Measurements from ENCODE around the gene ABCB1.

ABCB1 gene

DNA sequence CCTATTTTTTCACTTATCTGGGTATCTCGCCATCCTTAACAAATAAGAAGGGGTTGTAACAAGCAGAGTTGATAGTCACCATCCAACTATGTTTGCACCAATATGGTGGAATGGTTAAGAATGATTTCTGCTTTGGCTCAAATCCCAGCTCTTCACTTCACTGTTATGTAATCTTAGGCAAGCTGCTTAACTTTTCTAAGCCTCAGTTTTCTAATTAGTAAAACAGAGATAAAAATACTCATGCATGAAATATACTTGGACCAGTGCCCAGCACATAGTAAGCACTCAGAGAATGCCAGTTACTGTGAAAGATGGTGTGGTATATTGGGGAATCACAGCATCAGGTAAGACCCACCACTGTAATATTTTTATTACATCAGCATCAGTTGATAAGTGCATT is 33.6 kb downstream of the ABCB1 start:
- in situ Hi-C loops (cut with HindIII; ENCODE audit: low sequenced_read_pairs): no loop called here
- TF ChIP-seq, protein P1, sequence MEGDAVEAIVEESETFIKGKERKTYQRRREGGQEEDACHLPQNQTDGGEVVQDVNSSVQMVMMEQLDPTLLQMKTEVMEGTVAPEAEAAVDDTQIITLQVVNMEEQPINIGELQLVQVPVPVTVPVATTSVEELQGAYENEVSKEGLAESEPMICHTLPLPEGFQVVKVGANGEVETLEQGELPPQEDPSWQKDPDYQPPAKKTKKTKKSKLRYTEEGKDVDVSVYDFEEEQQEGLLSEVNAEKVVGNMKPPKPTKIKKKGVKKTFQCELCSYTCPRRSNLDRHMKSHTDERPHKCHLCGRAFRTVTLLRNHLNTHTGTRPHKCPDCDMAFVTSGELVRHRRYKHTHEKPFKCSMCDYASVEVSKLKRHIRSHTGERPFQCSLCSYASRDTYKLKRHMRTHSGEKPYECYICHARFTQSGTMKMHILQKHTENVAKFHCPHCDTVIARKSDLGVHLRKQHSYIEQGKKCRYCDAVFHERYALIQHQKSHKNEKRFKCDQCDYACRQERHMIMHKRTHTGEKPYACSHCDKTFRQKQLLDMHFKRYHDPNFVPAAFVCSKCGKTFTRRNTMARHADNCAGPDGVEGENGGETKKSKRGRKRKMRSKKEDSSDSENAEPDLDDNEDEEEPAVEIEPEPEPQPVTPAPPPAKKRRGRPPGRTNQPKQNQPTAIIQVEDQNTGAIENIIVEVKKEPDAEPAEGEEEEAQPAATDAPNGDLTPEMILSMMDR (IDR thresholded peaks at IDR 0.05; ENCODE audit: low read depth, low read length): no peak

DNA sequence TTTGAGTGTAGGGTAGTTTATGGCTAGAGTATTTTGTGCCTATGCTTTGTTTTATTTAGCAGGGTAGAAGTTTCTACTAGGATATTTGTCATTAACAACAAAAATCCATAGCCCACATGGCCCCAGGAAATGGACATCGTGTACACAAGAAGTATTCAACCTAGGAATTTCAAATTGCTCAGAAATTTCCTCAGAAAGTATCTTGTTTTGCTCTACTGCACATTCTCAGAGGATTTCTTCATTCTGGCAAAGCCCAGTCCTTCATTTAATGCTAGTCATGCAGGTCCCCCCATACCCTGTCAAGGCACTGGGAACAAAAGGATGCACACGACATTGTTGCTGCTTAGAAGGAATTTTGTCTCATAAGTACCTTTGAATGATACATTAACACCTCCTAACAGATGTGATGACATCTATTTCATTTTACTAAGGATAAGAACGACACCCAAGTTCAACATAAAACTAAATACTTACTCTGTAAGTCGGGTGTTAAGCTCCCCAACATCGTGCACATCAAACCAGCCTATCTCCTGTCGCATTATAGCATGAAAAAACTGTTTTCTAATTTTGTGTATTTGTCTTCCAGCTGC is 34.3 kb downstream of the ABCB1 start:
- TF ChIP-seq, protein P1 (IDR thresholded peaks at IDR 0.05; ENCODE audit: low read depth, low read length): no peak
- H3K4me3 ChIP-seq (ENCODE audit: low read depth, low read length): no peak overlapping the region
- no peak for DNase-seq (ENCODE audit: low read depth, low spot score)
- in situ Hi-C loops (cut with HindIII; ENCODE audit: low sequenced_read_pairs): no loop called here

More for the DNA sequence above, 33.6 kb downstream of the ABCB1 start:
- no peak overlapping the region for H3K4me3 ChIP-seq (ENCODE audit: low read depth, low read length)
- no peak for DNase-seq (ENCODE audit: low read depth, low spot score)

DNA sequence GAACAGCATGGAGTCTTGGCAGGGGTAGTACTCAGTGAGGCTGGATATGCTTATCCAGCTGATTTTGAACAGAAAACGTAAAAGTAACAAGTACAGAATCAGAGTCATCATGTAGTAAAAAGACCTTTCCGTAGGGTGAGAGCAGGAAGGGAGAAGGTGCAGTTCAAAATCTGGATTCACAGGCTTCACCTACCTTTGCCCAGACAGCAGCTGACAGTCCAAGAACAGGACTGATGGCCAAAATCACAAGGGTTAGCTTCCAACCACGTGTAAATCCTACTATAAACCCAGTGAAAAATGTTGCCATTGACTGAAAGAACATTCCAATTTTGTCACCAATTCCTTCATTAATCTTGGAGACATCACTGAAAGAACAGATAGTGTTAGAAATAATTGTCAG is 34.8 kb downstream of the ABCB1 start:
- no peak for DNase-seq (ENCODE audit: low read depth, low spot score)
- in situ Hi-C loops (cut with HindIII; ENCODE audit: low sequenced_read_pairs): no loop called here
- H3K4me3 ChIP-seq (ENCODE audit: low read depth, low read length): no peak overlapping the region
- TF ChIP-seq, protein P1 (IDR thresholded peaks at IDR 0.05; ENCODE audit: low read depth, low read length): no peak

DNA sequence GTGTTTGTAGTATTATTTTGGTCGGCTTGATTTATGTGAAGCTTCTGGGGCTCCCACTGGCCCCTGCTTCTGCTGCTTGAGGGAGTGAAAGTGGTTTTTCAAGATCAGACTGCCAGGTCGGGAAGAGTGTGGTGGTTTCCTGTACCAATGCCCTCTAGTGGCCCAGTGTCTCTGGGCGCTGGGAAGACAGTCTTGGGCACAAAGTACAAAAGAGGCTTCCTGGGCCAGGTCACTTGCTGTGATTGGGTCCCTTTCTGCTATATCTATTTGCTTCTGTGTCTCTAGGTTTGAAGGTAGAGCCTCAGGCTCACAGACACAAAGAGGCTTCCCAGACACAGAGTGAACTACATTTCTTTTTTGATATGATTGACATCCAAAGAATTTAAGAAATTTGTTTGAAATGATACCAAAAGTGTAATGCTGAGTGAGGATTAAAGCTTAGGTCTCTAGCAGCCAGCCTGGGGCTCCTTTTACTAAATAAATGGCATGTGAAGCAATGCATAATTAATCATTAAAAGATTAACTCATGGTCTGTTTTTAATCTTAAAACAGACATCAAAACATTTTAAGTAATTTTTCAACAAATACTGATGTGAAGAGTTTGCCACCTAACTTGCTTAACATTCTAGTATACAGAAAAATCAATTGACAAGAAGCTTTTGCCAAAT is 36.3 kb downstream of the ABCB1 start:
- no peak overlapping the region for H3K4me3 ChIP-seq (ENCODE audit: low read depth, low read length)
- no peak for DNase-seq (ENCODE audit: low read depth, low spot score)
- TF ChIP-seq, protein P1 (IDR thresholded peaks at IDR 0.05; ENCODE audit: low read depth, low read length): peak; percentile 57
- in situ Hi-C loops (cut with HindIII; ENCODE audit: low sequenced_read_pairs): no loop called here

DNA sequence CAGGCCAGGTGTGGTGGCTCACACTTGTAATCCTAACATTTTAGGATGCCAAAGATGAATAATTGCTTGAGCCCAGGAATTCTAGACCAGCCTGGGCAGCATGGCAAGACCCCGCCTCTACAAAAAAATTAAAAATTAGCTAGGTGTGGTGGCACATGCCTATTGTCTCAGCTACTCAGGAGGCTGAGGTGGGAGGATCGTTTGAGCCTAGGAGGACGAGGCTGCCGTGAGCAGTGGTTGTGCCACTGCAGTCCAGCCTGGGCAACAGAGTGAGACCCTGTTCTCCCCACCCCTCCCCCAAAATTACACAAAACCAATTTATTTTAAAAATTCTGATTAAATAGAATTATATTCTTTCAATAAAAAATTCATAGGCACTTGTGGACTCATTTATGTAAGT is 39.0 kb downstream of the ABCB1 start:
- no peak overlapping the region for H3K4me3 ChIP-seq (ENCODE audit: low read depth, low read length)
- no peak for DNase-seq (ENCODE audit: low read depth, low spot score)
- TF ChIP-seq, protein P1 (IDR thresholded peaks at IDR 0.05; ENCODE audit: low read depth, low read length): no peak
- in situ Hi-C loops (cut with HindIII; ENCODE audit: low sequenced_read_pairs): no loop called here

DNA sequence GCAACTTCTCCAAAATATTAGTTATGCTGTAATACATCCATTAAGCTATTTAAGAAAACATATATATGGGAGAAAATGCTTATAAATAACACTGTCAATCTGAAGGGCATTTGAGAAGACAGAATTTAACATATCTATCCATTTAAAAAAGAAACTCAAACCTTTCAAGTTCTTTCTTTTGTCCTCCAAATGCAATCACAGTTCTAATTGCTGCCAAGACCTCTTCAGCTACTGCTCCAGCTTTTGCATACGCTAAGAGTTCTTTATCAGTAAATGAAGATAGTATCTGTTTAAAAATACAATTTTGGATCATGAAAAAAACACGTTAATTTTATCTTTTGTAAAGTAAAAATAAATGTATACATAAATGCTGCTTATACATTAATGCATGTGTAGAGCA is 39.6 kb downstream of the ABCB1 start:
- in situ Hi-C loops (cut with HindIII; ENCODE audit: low sequenced_read_pairs): no loop called here
- no peak for DNase-seq (ENCODE audit: low read depth, low spot score)
- TF ChIP-seq, protein P1 (IDR thresholded peaks at IDR 0.05; ENCODE audit: low read depth, low read length): no peak
- no peak overlapping the region for H3K4me3 ChIP-seq (ENCODE audit: low read depth, low read length)

Data from astrocyte of the spinal cord (primary cell).